Measurements from ENCODE around the gene GDA. TPM values are rescaled to one million over a fixed set of nuclear protein-coding genes. Genes with fewer than 3 reads are reported as not detected.
"Not testable (repeated sequence)": the region's sequence is repeated elsewhere in the genome, so short reads cannot be mapped to it uniquely, and the experiment has no call there.

The GDA gene
- total RNA-seq, 2 experiments from 2014 or later = not detected

- Mint-ChIP-seq H3K4me3 (no peak overlapping the region), H3K27ac (no peak overlapping the region), H3K9me3 (ENCODE audit: low read depth) (no peaks in the 10 kb centered on the region), H3K4me1 (no peaks in the 10 kb centered on the region), H3K36me3 (ENCODE audit: low read depth) (no peaks in the 10 kb centered on the region), H3K27me3 (no peaks in the 10 kb centered on the region)
- ATAC-seq (no peak), DNase-seq (no peak)
- ChIA-PET POLR2A (no interaction called here), CTCF (interaction anchor here (0.6 to 1.4 kb wide), 4 partner anchors 10 to 615 kb away, joined by 3 to 5 read pairs (median 3); no protein-coding TSS in a partner anchor)
- intact Hi-C loops (cut with DNase I, micrococcal nuclease) = no loop called here
Measured at GRCh38 chr9:72262063-72262462, 112.8 kb downstream of the GDA start.

GRCh38 chr9:72263572-72263971 lies 114.3 kb downstream of the GDA start:
- ChIA-PET POLR2A (no interaction called here), CTCF (interaction anchor here (0.9 to 1.2 kb wide), 3 partner anchors 8 to 225 kb away, joined by 3 to 6 read pairs (median 5); no protein-coding TSS in a partner anchor)
- H3K4me3 Mint-ChIP-seq = no peak overlapping the region
- intact Hi-C loops (cut with DNase I, micrococcal nuclease) = no loop called here
- ATAC-seq (no peak), DNase-seq (no peak)
- no peaks in the 10 kb centered on the region for H3K4me1 Mint-ChIP-seq
- no peaks in the 10 kb centered on the region for H3K36me3 Mint-ChIP-seq (ENCODE audit: low read depth)
- H3K27ac Mint-ChIP-seq = no peak overlapping the region
- no peaks in the 10 kb centered on the region for H3K27me3 Mint-ChIP-seq
- no peaks in the 10 kb centered on the region for H3K9me3 Mint-ChIP-seq (ENCODE audit: low read depth)

- intact Hi-C loops (cut with DNase I, micrococcal nuclease) = no loop called here
- H3K4me3 Mint-ChIP-seq = no peak overlapping the region
- H3K9me3 Mint-ChIP-seq (ENCODE audit: low read depth) = no peaks in the 10 kb centered on the region
- DNase-seq = no peak
- no peak for ATAC-seq
- H3K36me3 Mint-ChIP-seq (ENCODE audit: low read depth) = no peaks in the 10 kb centered on the region
- no peak overlapping the region for H3K27ac Mint-ChIP-seq
- ChIA-PET POLR2A (no interaction called here), CTCF (interaction anchor here (13.6 kb wide), 1 partner anchor 231 kb away, joined by 185 read pairs; no protein-coding TSS in a partner anchor)
- H3K27me3 Mint-ChIP-seq = no peaks in the 10 kb centered on the region
- no peaks in the 10 kb centered on the region for H3K4me1 Mint-ChIP-seq
Measured at GRCh38 chr9:72268961-72269360, 119.7 kb downstream of the GDA start.

GRCh38 chr9:72270359-72270758 lies 121.1 kb downstream of the GDA start:
- intact Hi-C loops (cut with DNase I, micrococcal nuclease) = loop anchor here (5.0 kb wide), 2 partner anchors 448 to 463 kb away; no protein-coding TSS in a partner anchor
- H3K4me3 Mint-ChIP-seq; H3K36me3 Mint-ChIP-seq (ENCODE audit: low read depth); H3K4me1 Mint-ChIP-seq; H3K9me3 Mint-ChIP-seq (ENCODE audit: low read depth); DNase-seq; H3K27ac Mint-ChIP-seq; ATAC-seq; POLR2A ChIA-PET; H3K27me3 Mint-ChIP-seq: not testable (repeated sequence)
- CTCF ChIA-PET = interaction anchor here (3.5 to 13.6 kb wide), 2 partner anchors 12 to 232 kb away, joined by 43 to 185 read pairs; no protein-coding TSS in a partner anchor

GRCh38 chr9:72271613-72272478 lies 122.6 kb downstream of the GDA start:
- no peak overlapping the region for H3K27ac Mint-ChIP-seq
- no peaks in the 10 kb centered on the region for H3K9me3 Mint-ChIP-seq (ENCODE audit: low read depth)
- H3K36me3 Mint-ChIP-seq (ENCODE audit: low read depth) = no peaks in the 10 kb centered on the region
- ATAC-seq (no peak), DNase-seq (peak; percentile 66)
- CTCF ChIA-PET = interaction anchor here (0.6 to 13.6 kb wide), 37 partner anchors 9 to 811 kb away, joined by 3 to 185 read pairs (median 4); no protein-coding TSS in a partner anchor
- no peaks in the 10 kb centered on the region for H3K27me3 Mint-ChIP-seq
- H3K4me1 Mint-ChIP-seq = no peaks in the 10 kb centered on the region
- H3K4me3 Mint-ChIP-seq = no peak overlapping the region
- intact Hi-C loops (cut with DNase I, micrococcal nuclease) = loop anchor here (1.0 to 5.0 kb wide), 5 partner anchors 69 to 465 kb away; no protein-coding TSS in a partner anchor
- POLR2A ChIA-PET = no interaction called here

GRCh38 chr9:72274441-72274840 lies 125.2 kb downstream of the GDA start:
- H3K4me1 Mint-ChIP-seq = no peaks in the 10 kb centered on the region
- no peak for ATAC-seq
- no peaks in the 10 kb centered on the region for H3K27me3 Mint-ChIP-seq
- ChIA-PET POLR2A (no interaction called here), CTCF (interaction anchor here (0.6 to 13.6 kb wide), 5 partner anchors 72 to 548 kb away, joined by 3 to 185 read pairs (median 4); no protein-coding TSS in a partner anchor)
- H3K4me3 Mint-ChIP-seq = no peak overlapping the region
- H3K9me3 Mint-ChIP-seq (ENCODE audit: low read depth) = no peaks in the 10 kb centered on the region
- intact Hi-C loops (cut with DNase I, micrococcal nuclease) = loop anchor here (5.0 kb wide), 2 partner anchors 452 to 467 kb away; no protein-coding TSS in a partner anchor
- H3K36me3 Mint-ChIP-seq (ENCODE audit: low read depth) = no peaks in the 10 kb centered on the region
- no peak for DNase-seq
- no peak overlapping the region for H3K27ac Mint-ChIP-seq

GRCh38 chr9:72274916-72275315 lies 125.7 kb downstream of the GDA start:
- intact Hi-C loops (cut with DNase I, micrococcal nuclease) = loop anchor here (5.0 kb wide), 2 partner anchors 453 to 468 kb away; no protein-coding TSS in a partner anchor
- CTCF ChIA-PET = interaction anchor here (0.8 to 13.6 kb wide), 4 partner anchors 72 to 251 kb away, joined by 3 to 185 read pairs (median 4); no protein-coding TSS in a partner anchor
- no peak overlapping the region for H3K4me3 Mint-ChIP-seq
- no peaks in the 10 kb centered on the region for H3K36me3 Mint-ChIP-seq (ENCODE audit: low read depth)
- no peak overlapping the region for H3K27ac Mint-ChIP-seq
- POLR2A ChIA-PET = no interaction called here
- no peak for ATAC-seq
- H3K4me1 Mint-ChIP-seq = no peaks in the 10 kb centered on the region
- H3K27me3 Mint-ChIP-seq = no peaks in the 10 kb centered on the region
- H3K9me3 Mint-ChIP-seq (ENCODE audit: low read depth) = no peaks in the 10 kb centered on the region
- no peak for DNase-seq

GRCh38 chr9:72276429-72276828 lies 127.2 kb downstream of the GDA start:
- Mint-ChIP-seq H3K9me3 (ENCODE audit: low read depth) (no peaks in the 10 kb centered on the region), H3K4me1 (no peaks in the 10 kb centered on the region), H3K27ac (no peak overlapping the region), H3K36me3 (ENCODE audit: low read depth) (no peaks in the 10 kb centered on the region), H3K27me3 (no peaks in the 10 kb centered on the region), H3K4me3 (no peak overlapping the region)
- ATAC-seq (no peak), DNase-seq (no peak)
- ChIA-PET POLR2A (no interaction called here), CTCF (interaction anchor here (0.8 to 13.6 kb wide), 4 partner anchors 11 to 1507 kb away, joined by 3 to 185 read pairs (median 3); no protein-coding TSS in a partner anchor)
- intact Hi-C loops (cut with DNase I, micrococcal nuclease) = no loop called here

GRCh38 chr9:72278959-72279358 lies 129.7 kb downstream of the GDA start:
- intact Hi-C loops (cut with DNase I, micrococcal nuclease) = no loop called here
- Mint-ChIP-seq H3K27ac (no peak overlapping the region), H3K27me3 (no peaks in the 10 kb centered on the region), H3K4me1 (no peaks in the 10 kb centered on the region), H3K36me3 (ENCODE audit: low read depth) (no peaks in the 10 kb centered on the region), H3K9me3 (ENCODE audit: low read depth) (no peaks in the 10 kb centered on the region), H3K4me3 (no peak overlapping the region)
- POLR2A ChIA-PET = interaction anchor here (0.6 kb wide), 1 partner anchor 225 kb away, joined by 7 read pairs; no protein-coding TSS in a partner anchor
- CTCF ChIA-PET = interaction anchor here (0.8 to 13.6 kb wide), 7 partner anchors 15 to 548 kb away, joined by 3 to 185 read pairs (median 6); no protein-coding TSS in a partner anchor
- ATAC-seq = no peak
- no peak for DNase-seq

GRCh38 chr9:72280913-72281500 lies 131.8 kb downstream of the GDA start:
- no peak overlapping the region for H3K4me3 Mint-ChIP-seq
- H3K27ac Mint-ChIP-seq = no peak overlapping the region
- CTCF ChIA-PET = interaction anchor here (0.6 to 13.6 kb wide), 44 partner anchors 9 to 1485 kb away, joined by 3 to 185 read pairs (median 3); no protein-coding TSS in a partner anchor
- no peaks in the 10 kb centered on the region for H3K9me3 Mint-ChIP-seq (ENCODE audit: low read depth)
- intact Hi-C loops (cut with DNase I, micrococcal nuclease) = loop anchor here (1.0 to 5.0 kb wide), 6 partner anchors 311 to 801 kb away; no protein-coding TSS in a partner anchor
- peak; percentile 83 for DNase-seq
- peak; percentile 81 for ATAC-seq
- H3K27me3 Mint-ChIP-seq = no peaks in the 10 kb centered on the region
- no peaks in the 10 kb centered on the region for H3K36me3 Mint-ChIP-seq (ENCODE audit: low read depth)
- no peaks in the 10 kb centered on the region for H3K4me1 Mint-ChIP-seq
- POLR2A ChIA-PET = no interaction called here

- Mint-ChIP-seq H3K4me1 (peaks cover 3% of the 10 kb centered on the region), H3K27ac (no peak overlapping the region)
- CTCF ChIA-PET = interaction anchor here (0.6 to 4.3 kb wide), 7 partner anchors 8 to 545 kb away, joined by 3 to 30 read pairs (median 3); no protein-coding TSS in a partner anchor
Measured at GRCh38 chr9:72289401-72289800, 140.2 kb downstream of the GDA start.

More at GRCh38 chr9:72289401-72289800, 140.2 kb downstream of the GDA start:
- POLR2A ChIA-PET = no interaction called here
- DNase-seq (no peak), ATAC-seq (no peak)
- intact Hi-C loops (cut with DNase I, micrococcal nuclease) = no loop called here
- no peaks in the 10 kb centered on the region for H3K36me3 Mint-ChIP-seq (ENCODE audit: low read depth)
- no peaks in the 10 kb centered on the region for H3K9me3 Mint-ChIP-seq (ENCODE audit: low read depth)
- H3K27me3 Mint-ChIP-seq = peaks cover 5% of the 10 kb centered on the region
- no peak overlapping the region for H3K4me3 Mint-ChIP-seq
